SH-SY5Y (cell line): ENCODE data around the gene CCDC102B.

ENCODE experiments used
- GATA2 ChIP-seq: IDR thresholded peaks from 2 replicates; pipeline ENCODE4 v1.6.1; 2011; ENCODE audit warnings: mild to moderate bottlenecking, low read depth, low read length
- GATA3 ChIP-seq: IDR thresholded peaks from 2 replicates; pipeline ENCODE4 v1.6.1; 2011; ENCODE audit warnings: low read depth, mild to moderate bottlenecking, low read length, moderate library complexity

DNA sequence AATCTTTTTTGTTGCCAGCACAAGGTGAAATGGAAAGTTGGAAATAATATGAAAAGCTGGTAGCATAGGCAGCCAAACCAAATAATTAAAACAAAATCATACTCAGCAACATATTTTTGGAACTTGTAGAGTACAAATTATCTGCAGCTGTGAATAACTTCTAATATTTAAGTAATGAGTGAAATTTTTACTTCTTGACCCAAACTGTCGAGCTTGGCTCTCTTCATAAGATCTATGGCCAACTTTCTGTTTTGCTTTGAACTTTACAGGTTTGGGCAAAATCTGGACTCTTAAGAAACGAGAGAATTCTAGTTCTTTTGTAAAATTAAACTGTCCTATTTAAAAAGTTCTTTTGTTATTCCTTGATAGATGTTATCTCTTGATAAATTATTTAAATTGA lies 25.6 kb upstream of the CCDC102B start:
- TF ChIP-seq GATA3 (no peak), GATA2 (no peak)
